Upper lobe of right lung (tissue), 1 donor: ENCODE results near the gene VPS13D. TPM values are rescaled to one million over a fixed set of nuclear protein-coding genes. Genes with fewer than 3 reads are reported as not detected.

Source experiments
- ATAC-seq: fragments of 200-7000 bp; cut with Tn5 transposase; one replicate; pipeline ENCODE4 v1.9.1; 2020; ENCODE audit warnings: mild to moderate bottlenecking, moderate library complexity
- DNase-seq: peaks from one replicate; pipeline ENCODE4 v3.0.0-alpha.2; 2020
- H3K27ac ChIP-seq: fragments of 200-600 bp; one replicate; pipeline ENCODE4 v1.8.0; 2022
- H3K27me3 ChIP-seq: fragments of 200-600 bp; one replicate; pipeline ENCODE4 v1.8.0; 2022; ENCODE audit warnings: mild to moderate bottlenecking
- H3K36me3 ChIP-seq: fragments of 200-600 bp; one replicate; pipeline ENCODE4 v1.8.0; 2022
- H3K4me1 ChIP-seq: fragments of 200-600 bp; one replicate; pipeline ENCODE4 v1.8.0; 2022
- H3K4me3 ChIP-seq: fragments of 200-600 bp; one replicate; pipeline ENCODE4 v1.8.0; 2022; ENCODE audit warnings: mild to moderate bottlenecking
- H3K9me3 ChIP-seq: fragments of 200-600 bp; one replicate; pipeline ENCODE4 v1.8.0; 2022
- CTCF ChIP-seq: fragments of 200-600 bp; IDR thresholded peaks from one replicate; pipeline ENCODE4 v1.8.0; 2022; ENCODE audit warnings: antibody characterized with exemption
- intact Hi-C: fragments of 100-400 bp; cut with DNase I; formaldehyde crosslinking; loops from one replicate; pipeline ENCODE4 v1.11.0; 2022
- total RNA-seq: library from RNA; stranded (reverse); fragmentation: NEBNext Ultra II Directional; extraction: Animal tissue kit (Norgen Biotek cat#: 25700); gene quantifications from one replicate; pipeline ENCODE4 v1.2.1, GENCODE V29; 2021
- donor health status: DM: no; HTN: yes; CAD: no; lungs with severe emphysema.

VPS13D gene
- total RNA-seq, 1 donor from 2014 or later = 74.7 TPM

DNA sequence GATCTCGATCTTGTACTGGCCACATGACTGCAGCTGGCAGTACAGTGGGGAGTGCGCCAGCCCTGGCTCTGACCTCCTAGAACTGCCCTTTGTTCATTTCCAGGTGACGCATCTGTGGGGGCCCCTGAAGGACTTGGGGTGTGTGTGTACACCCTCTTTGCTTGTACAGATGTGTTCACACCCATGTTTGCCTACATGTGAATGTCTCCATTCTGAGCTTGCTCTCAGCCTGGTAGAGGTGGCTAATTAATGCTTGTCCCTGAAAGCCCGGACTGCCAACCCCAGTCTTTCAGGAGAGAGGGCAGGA lies 43.2 kb upstream of the VPS13D start:
- Histone ChIP-seq H3K36me3 (peaks cover 18% of the 10 kb centered on the region), H3K27ac (peak overlapping the region; percentile 93), H3K4me3 (no peak overlapping the region), H3K9me3 (no peaks in the 10 kb centered on the region), H3K27me3 (no peaks in the 10 kb centered on the region), H3K4me1 (peaks cover 63% of the 10 kb centered on the region)
- intact Hi-C loops = no loop called here
- no peak for TF ChIP-seq CTCF
- ATAC-seq (no peak), DNase-seq (no peak)

DNA sequence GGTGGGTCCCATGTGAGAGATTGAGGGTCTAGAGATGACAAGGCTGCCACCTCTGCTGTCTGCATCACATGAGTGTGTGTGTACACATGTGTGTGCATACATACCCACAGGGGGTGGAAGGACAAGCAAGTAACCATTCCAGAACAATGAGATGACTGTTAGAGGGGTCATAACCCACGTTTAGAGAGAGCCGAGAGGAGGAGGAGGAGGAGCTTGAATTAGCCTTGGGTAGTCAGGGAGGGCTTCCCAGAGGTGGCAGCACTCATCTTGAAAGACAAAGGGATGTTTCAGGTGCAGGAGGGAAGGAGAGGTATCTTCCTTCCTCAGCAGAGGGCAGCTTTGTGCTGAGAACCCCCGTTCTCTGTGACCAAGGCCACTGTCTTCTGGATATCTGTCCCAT lies 41.7 kb upstream of the VPS13D start:
- Histone ChIP-seq H3K9me3 (no peaks in the 10 kb centered on the region), H3K27ac (no peak overlapping the region), H3K4me3 (no peak overlapping the region), H3K4me1 (peaks cover 49% of the 10 kb centered on the region), H3K27me3 (no peaks in the 10 kb centered on the region), H3K36me3 (peaks cover 30% of the 10 kb centered on the region)
- intact Hi-C loops = no loop called here
- ATAC-seq = no peak
- no peak for TF ChIP-seq CTCF
- DNase-seq = no peak

- no peaks in the 10 kb centered on the region for H3K27me3 ChIP-seq
- intact Hi-C loops = no loop called here
- DNase-seq (no peak), ATAC-seq (no peak)
- TF ChIP-seq CTCF = no peak
- H3K4me3 ChIP-seq = no peak overlapping the region
- peak overlapping the region; percentile 51 for H3K27ac ChIP-seq
- peaks cover 37% of the 10 kb centered on the region for H3K36me3 ChIP-seq
- H3K9me3 ChIP-seq = no peaks in the 10 kb centered on the region
- peaks cover 43% of the 10 kb centered on the region for H3K4me1 ChIP-seq
Measured at GRCh38 chr1:12188657-12189327, 41.0 kb upstream of the VPS13D start.

- intact Hi-C loops = no loop called here
- Histone ChIP-seq H3K27ac (peak overlapping the region; percentile 51), H3K4me1 (peaks cover 38% of the 10 kb centered on the region), H3K9me3 (no peaks in the 10 kb centered on the region), H3K36me3 (peaks cover 42% of the 10 kb centered on the region), H3K4me3 (no peak overlapping the region), H3K27me3 (no peaks in the 10 kb centered on the region)
- TF ChIP-seq CTCF = no peak
- no peak for ATAC-seq
- DNase-seq = no peak
Measured at GRCh38 chr1:12189328-12189682, 40.5 kb upstream of the VPS13D start.

DNA sequence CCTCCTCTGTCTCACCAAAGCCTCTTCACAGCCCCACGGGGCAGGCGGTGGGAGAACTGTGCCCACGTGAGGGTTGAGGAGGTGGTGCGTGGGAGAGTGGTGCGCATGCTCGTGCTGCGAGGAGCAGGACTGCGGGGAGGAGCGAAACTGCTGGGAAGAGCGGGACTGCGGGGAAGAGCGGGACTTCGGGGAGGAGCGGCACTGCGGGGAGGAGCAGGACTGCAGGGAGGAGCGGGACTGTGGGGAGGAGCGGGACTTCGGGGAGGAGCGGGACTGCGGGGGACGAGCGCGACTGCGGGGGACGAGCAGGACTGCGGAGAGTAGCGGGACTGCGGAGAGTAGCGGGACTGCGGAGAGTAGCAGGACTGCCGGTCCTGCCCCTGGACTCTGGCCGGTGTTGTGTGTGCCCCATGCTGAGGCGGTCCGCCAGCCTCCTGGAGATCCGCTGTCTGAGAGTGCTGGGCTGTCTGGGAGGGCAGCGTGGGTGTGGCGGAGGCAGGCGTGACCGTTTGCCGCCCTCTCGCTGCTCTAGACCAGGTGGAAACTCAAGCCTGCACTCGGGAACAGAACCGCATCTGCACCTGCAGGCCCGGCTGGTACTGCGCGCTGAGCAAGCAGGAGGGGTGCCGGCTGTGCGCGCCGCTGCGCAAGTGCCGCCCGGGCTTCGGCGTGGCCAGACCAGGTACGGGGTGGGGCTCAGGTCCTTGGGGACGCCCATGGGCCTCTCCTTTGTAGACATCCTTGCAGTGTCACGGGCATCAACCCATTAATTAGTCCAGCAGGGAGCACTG lies 38.4 kb upstream of the VPS13D start:
- intact Hi-C loops = loop anchor here (10.0 kb wide), 1 partner anchor 47 kb away; no protein-coding TSS in a partner anchor
- Histone ChIP-seq H3K4me3 (no peak overlapping the region), H3K4me1 (peaks cover 20% of the 10 kb centered on the region), H3K9me3 (no peaks in the 10 kb centered on the region), H3K27ac (no peak overlapping the region), H3K27me3 (no peaks in the 10 kb centered on the region), H3K36me3 (peaks cover 45% of the 10 kb centered on the region)
- DNase-seq (no peak), ATAC-seq (no peak)
- no peak for TF ChIP-seq CTCF
